NCI-H345 treated with DMSO at 0.1 percent for 48 hours (cell line): ENCODE data around the gene SMCO4.
"Not testable (repeated sequence)": the region's sequence is repeated elsewhere in the genome, so short reads cannot be mapped to it uniquely, and the experiment has no call there.

ENCODE experiments used
- DNase-seq: peaks from one replicate; lab custom pipeline; 2025; ENCODE audit not compliant: unreplicated experiment; lab: John Stamatoyannopoulos, UW

Gene SMCO4

DNA sequence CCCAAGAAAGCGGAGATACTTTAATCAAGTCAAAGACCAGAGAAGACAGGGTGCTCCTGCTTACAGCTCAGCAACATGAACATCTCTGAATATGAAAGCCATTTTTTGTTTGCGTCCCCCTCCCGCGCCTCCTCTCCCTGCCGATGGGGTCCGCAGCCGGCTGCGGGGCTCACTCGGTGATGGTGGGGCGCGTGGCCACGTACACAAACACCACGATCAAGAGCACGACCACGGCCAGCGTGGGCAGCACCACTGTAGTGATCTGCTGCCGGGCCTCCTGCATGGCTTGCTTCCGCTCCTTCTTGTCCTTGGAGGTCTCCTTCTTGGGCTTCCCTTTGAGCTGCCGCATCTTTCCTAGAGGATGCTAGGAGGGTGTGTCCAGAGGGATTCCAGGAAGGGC lies 64.3 kb downstream of the SMCO4 start:
- no peak for DNase-seq

DNA sequence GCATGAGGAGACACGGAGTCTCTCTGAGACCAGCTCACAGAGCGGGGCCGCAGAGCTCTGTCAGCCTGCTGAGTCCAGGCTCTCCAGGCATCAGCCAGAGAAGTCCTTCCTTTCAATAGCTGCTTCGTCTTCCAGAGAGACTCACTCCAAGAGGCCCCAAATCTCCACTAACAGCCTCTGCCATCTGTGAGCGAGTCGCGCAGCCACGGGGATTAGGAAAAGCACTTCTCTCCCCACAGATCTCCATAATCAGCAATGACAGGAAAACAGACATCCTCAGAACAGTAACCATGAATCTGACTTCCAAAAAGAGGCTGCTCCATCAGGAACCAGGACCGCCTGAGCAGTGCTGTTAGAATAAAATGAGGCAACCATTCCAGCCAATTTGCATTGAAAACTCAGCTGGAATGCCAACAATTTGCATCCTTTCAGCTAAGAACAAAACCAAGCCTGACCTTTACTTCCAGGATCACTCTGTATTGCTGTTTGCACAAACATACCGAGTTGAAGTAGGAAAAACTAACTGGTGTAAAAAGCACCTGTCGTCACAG lies 65.4 kb downstream of the SMCO4 start:
- no peak for DNase-seq

DNA sequence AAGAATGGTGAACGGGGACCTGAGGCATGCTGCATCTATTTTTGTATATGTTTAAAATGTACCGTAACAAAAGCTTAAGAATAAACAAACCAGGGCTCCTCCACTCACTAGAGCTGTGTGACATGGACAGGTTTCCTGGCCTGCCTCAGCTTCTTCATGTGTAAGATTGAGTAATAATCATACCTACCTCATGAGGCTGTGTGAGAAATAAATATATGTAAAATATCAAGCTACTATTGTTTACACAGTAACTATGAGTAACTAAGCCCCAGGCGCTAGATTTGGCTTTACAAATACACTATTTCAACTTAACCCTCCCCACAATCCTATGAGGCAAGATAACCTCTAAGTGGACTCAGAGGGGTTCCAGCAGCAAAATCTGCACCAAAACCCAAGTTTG lies 66.4 kb downstream of the SMCO4 start:
- no peak for DNase-seq

DNA sequence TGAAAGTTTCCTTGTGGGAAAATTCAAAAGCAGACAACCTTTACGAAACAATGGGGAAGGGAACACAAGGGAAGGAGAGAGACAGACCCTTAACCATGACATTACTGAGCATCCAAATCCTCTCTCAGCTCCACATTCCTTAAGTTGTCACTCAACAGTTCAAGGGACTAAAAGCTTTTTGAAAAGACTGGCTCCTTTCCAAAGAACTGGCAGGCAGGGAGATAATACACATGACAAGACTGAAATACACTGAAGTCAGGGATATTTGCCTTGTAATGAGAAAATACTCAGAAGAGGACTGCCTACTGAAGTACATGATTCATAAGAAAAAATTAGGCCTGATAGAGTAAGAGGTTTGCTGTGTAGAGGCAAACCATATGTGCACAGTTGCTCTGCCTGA lies 69.1 kb downstream of the SMCO4 start:
- no peak for DNase-seq

DNA sequence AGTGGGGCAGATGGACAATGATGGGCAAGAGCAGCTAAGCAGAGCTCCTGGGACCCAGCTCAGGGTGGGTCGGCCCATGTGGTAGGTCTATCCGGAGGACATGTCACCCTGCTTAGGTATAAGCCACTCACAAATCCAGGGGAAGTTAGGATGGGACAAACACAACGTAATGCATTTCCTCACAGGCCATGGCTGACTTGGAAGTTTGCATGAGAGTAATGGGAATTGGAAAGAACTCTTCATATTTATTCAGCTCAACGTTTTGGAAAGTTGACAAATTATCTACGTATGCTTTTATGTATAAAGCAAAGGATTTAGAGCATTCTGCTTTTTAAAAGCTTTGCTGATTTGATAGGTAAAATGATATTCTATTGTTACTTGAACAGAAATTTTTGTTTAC lies 74.9 kb downstream of the SMCO4 start:
- no peak for DNase-seq

DNA sequence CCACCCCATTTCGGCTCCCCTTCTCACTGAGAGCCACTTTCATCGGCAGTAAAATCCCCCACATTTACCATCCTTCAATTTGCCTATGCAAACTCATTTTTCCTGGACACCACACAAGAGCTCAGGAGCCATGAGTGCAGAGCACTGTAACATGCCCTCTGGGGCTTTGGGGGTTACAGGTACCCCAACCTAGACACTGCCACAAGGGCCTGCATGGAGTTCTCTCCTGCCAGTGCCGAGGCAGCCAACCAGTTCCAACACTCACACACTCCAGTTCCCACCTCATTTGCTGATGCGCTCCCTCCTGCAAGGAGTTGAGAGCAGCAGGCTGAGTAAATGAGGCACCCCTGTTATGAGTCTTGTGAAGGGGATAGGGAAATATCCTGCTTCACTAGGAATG lies 76.1 kb downstream of the SMCO4 start:
- no peak for DNase-seq

DNA sequence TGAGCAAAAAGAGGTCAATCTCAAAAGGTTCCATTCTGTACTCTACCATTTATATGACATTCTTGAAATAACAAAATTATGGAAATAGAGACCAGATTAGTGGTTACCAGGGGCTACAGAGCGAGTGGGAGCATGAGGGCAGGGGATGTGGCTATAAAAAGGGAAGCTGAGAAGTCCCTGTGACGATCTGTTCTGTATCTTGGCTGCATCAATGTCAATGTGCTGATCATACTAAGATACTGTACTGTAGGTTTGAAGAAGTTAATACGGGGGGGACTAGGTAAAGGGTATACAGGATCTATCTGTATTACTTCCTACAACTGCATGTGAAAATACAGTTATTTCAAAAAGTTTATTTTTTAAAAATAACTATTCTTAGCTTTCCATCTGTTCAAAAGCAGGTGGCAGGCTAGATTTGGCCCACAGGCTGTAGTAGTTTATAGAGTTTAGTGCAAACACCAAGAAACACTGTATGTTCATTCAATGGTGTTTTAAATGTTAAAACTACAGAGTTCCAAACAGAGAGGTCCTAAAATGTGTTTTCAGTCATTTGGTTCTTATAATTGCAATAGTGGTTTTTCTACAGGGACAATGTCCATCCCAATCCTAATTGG lies 78.2 kb downstream of the SMCO4 start:
- DNase-seq = no peak

DNA sequence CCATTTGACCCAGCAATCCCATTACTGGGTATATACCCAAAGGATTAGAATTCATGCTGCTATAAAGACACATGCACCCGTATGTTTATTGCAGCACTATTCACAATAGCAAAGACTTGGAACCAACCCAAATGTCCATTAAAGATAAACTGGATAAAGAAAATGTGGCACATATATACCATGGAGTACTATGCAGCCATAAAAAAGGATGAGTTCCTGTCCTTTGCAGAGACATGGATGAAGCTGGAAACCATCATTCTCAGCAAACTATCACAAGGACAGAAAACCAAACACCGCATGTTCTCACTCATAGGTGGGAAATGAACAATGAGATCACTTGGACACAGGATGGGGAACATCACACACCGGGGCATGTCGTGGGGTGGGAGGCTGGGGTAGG lies 79.5 kb downstream of the SMCO4 start:
- not testable (repeated sequence) for DNase-seq

DNA sequence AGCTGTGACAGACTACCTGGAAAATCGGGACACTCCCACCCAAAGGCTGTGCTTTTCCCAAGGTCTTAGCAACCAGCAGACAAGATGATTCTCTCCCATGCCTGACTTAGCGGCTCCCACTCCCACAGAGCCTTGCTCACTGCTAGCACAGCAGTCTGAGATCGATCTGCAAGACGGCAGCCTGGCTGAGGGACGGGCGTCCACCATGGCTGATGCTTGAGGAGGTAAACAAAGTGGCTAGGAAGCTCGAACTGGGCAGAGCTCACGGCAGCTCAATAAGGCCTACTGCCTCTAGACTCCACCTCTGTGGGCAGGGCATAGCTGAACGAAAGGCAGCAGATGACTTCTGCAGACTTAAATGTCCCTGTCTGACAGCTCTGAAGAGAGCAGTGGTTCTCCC lies 84.9 kb downstream of the SMCO4 start:
- DNase-seq = no peak

DNA sequence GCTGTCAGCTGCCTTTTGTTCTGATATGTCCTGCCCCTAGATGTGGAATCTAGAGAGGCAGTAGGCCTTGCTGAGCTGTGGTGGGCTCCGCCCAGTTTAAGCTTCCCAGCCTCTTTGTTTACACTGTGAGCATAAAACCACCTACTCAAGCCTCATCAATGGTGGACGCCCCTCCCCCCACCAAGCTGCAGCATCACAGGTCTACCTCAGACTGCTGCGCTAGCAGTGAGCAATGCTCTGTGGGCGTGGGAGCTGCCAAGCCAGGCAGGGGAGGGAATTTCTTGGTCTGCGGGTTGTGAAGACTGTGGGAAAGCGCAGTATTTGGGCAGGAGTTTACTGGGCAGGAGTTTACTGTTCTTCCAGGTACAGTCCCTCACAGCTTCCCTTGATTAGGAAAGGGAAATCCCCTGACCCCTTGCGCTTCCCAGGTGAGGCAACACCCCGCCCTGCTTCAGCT lies 98.5 kb downstream of the SMCO4 start:
- no peak for DNase-seq

DNA sequence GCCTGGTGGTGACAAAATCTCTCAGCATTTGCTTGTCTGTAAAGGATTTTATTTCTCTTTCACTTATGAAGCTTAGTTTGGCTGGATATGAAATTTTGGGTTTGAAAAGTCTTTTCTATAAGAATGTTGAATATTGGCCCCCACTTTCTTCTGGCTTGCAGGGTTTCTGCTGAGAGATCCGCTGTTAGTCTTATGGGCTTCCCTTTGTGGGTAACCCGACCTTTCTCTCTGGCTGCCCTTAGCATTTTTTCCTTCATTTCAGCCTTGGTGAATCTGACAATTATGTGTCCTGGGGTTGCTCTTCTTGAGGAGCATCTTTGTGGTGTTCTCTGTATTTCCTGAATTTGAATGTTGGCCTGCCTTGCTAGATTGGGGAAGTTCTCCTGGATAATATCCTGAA lies 100.0 kb downstream of the SMCO4 start:
- not testable (repeated sequence) for DNase-seq

DNA sequence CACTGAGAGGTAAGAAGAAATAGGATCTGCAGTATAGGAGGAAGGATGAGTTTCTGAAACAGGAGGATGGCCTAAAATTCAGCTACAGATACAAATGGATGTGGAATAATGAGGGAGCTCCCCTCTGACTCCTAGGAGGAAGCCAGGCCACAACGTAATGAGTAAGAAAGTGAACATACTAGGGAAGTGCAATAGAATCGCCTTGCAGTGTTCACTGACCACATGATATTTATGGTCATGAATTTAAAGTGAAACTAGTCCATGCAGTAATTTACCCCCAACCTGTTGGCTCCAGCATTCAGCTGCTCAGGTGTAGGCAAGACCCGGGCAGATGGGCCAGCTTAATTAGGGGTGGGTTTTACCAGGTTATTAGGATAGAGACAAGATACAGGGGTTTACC lies 110.9 kb downstream of the SMCO4 start:
- DNase-seq = no peak
